ENCODE results near the gene FANCD2OS. TPM values are rescaled to one million over a fixed set of nuclear protein-coding genes. Genes with fewer than 3 reads are reported as not detected.
A peak's percentile ranks its signal among the peaks of the same experiment; 100 is the strongest.
"Not testable (repeated sequence)": the region's sequence is repeated elsewhere in the genome, so short reads cannot be mapped to it uniquely, and the experiment has no call there.

The FANCD2OS gene, protein sequence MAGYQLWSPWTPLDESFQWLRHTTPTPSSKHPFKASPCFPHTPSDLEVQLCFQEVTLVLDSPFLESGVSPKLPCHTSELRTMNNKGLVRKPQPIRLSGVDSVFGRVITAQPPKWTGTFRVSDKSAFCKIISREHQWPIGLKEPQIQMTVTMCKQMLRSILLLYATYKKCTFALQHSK
- total RNA-seq (2014; rRNA removed; shearing (Covaris generic)), result not detected in 2 replicates
- not detected in 2 replicates for polyA plus RNA-seq (2015; cell fraction: cytosol; rRNA removed)
- polyA plus RNA-seq (2015; cell fraction: nucleus; rRNA removed), result not detected in 2 replicates

DNA sequence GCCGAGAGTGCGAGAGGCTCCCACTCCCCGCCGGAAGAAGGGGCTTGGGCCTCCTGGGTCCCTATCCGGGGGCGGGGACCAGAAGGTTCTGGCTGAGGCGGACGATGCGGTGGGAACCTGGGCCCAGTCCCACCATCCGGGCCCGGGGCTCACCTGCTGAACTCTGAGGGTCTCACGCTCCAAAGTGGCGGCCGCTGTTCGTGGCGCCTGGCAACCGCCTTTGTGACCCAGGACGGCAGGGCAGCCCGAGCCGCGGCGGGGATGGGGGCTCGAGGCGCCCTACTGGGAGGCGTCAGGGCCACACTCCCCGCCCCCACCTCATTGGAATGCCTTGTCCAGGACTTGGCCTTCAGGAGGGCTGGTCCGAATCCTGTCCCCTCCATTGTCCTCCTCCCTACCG lies at the start of gene FANCD2OS:
TSS of gene FANCD2OS (minus strand) at position 165 of the 400 bp plus-strand sequence. CDS start 3,481 bp downstream, outside the sequence.
- in situ Hi-C loops (cut with HindIII; ENCODE audit: low pct_unique_long_range_greater_than_20kb, low sequenced_read_pairs), result no loop called here
- DNase-seq (ENCODE audit: low read depth, low spot score), result no peak

GRCh38 chr3:10157031-10157430 lies 49.0 kb upstream of the FANCD2OS start:
- in situ Hi-C loops (cut with HindIII; ENCODE audit: low pct_unique_long_range_greater_than_20kb, low sequenced_read_pairs), result no loop called here

DNA sequence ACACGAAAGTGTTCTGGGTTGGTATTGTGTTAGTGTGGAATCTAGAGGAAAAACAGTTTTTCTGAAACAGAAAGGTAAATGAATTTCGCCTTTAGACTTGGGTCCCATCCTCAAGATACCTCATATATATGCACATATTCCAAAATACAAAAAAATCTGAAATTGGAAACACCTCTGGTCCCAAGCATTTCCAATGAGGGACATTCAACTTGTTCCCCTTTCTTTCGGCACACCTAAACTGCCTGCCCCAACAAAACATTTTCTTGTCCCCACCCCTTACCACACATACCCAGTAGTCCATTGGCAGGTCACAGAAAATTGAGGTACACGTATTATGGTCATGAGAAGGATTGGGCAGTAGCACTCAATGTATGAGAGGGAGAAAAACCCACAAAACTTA lies 47.6 kb upstream of the FANCD2OS start:
- DNase-seq (ENCODE audit: low read depth, low spot score), result no peak
- in situ Hi-C loops (cut with HindIII; ENCODE audit: low pct_unique_long_range_greater_than_20kb, low sequenced_read_pairs), result no loop called here

More at GRCh38 chr3:10157031-10157430, 49.0 kb upstream of the FANCD2OS start:
- DNase-seq (ENCODE audit: low read depth, low spot score), result no peak

DNA sequence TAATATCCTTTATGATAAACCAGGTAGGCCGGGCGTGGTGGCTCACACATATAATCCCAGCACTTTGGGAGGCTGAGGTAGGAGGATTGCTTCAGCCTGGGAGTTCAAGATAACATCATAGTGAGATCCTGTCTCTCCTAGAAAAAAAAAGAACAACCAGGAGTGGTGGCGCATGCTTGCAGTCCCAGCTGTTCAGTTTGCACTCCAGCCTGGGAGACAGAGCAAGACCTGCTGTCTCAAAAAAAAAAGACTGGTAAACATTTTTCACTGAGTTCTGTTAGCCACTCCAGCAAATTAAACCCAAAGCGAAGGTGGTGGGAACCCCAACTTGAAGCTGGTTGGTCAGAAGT lies 47.0 kb upstream of the FANCD2OS start:
- DNase-seq (ENCODE audit: low read depth, low spot score), result no peak
- in situ Hi-C loops (cut with HindIII; ENCODE audit: low pct_unique_long_range_greater_than_20kb, low sequenced_read_pairs), result no loop called here

- DNase-seq (ENCODE audit: low read depth, low spot score), result no peak
- in situ Hi-C loops (cut with HindIII; ENCODE audit: low pct_unique_long_range_greater_than_20kb, low sequenced_read_pairs), result no loop called here
Measured at GRCh38 chr3:10154335-10155122, 46.5 kb upstream of the FANCD2OS start.

DNA sequence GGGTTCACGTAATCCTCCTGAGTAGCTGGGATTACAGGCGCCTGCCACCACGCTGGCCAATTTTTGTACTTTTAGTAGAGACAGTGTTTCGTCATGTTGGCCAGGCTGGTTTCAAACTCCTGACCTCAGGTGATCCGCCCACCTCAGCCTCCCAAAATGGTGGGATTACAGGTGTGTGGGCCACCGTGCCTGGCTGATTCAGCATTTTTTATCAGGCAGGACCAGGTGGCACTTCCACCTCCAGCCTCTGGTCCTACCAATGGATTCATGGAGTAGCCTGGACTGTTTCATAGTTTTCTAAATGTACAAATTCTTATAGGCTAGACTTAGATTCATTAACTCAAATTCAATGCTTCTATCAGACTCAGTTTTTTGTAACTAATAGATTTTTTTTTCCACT lies 42.9 kb upstream of the FANCD2OS start:
- DNase-seq (ENCODE audit: low read depth, low spot score), result no peak
- in situ Hi-C loops (cut with HindIII; ENCODE audit: low pct_unique_long_range_greater_than_20kb, low sequenced_read_pairs), result no loop called here

GRCh38 chr3:10149226-10149625 lies 41.2 kb upstream of the FANCD2OS start:
- in situ Hi-C loops (cut with HindIII; ENCODE audit: low pct_unique_long_range_greater_than_20kb, low sequenced_read_pairs), result no loop called here
- no peak for DNase-seq (ENCODE audit: low read depth, low spot score)

- no peak for DNase-seq (ENCODE audit: low read depth, low spot score)
- in situ Hi-C loops (cut with HindIII; ENCODE audit: low pct_unique_long_range_greater_than_20kb, low sequenced_read_pairs), result no loop called here
Measured at GRCh38 chr3:10145685-10146084, 37.6 kb upstream of the FANCD2OS start.

- in situ Hi-C loops (cut with HindIII; ENCODE audit: low pct_unique_long_range_greater_than_20kb, low sequenced_read_pairs), result no loop called here
- no peak for DNase-seq (ENCODE audit: low read depth, low spot score)
Measured at GRCh38 chr3:10142707-10143560, 34.9 kb upstream of the FANCD2OS start.

DNA sequence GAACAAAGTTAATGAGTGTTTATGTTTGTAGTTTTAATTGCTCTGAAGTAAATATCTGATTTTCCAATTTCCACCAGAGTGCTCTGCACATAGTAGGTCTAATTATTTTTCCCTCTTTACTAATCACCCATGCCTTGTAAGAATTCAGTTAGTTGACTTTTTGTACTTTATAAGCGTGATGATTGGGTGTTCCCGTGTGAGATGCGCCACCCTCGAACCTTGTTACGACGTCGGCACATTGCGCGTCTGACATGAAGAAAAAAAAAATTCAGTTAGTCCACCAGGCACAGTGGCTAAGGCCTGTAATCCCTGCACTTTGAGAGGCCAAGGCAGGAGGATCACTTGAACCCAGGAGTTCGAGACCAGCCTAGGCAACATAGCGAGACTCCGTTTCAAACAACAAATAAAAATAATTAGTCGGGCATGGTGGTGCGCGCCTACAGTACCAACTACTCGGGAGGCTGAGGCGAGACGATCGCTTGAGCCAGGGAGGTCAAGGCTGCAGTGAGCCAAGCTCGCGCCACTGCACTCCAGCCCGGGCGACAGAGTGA lies 33.0 kb upstream of the FANCD2OS start:
- DNase-seq (ENCODE audit: low read depth, low spot score), result no peak
- in situ Hi-C loops (cut with HindIII; ENCODE audit: low pct_unique_long_range_greater_than_20kb, low sequenced_read_pairs), result no loop called here

- no peak for DNase-seq (ENCODE audit: low read depth, low spot score)
- in situ Hi-C loops (cut with HindIII; ENCODE audit: low pct_unique_long_range_greater_than_20kb, low sequenced_read_pairs), result no loop called here
Measured at GRCh38 chr3:10137178-10137577, 29.1 kb upstream of the FANCD2OS start.

- no peak for DNase-seq (ENCODE audit: low read depth, low spot score)
- in situ Hi-C loops (cut with HindIII; ENCODE audit: low pct_unique_long_range_greater_than_20kb, low sequenced_read_pairs), result no loop called here
Measured at GRCh38 chr3:10136426-10137005, 28.5 kb upstream of the FANCD2OS start.

DNA sequence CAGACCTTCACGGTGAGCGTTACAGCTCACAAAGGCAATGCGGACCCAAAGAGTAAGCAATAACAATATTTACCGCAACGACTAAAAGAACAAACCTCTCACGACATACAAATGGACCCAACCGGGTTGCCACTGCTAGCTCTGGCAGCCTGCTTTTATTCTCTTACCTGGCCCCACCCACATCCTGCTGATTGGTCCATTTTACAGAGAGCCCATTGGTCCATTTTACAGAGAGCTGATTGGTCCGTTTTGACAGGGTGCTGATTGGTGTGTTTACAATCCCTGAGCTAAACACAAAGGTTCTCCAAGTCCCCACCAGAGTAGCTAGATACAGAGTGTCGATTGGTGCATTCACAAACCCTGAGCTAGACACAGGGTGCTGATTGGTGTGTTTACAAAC lies 27.8 kb upstream of the FANCD2OS start:
- in situ Hi-C loops (cut with HindIII; ENCODE audit: low pct_unique_long_range_greater_than_20kb, low sequenced_read_pairs); DNase-seq (ENCODE audit: low read depth, low spot score): not testable (repeated sequence)

GRCh38 chr3:10122724-10123123 lies 14.7 kb upstream of the FANCD2OS start:
- in situ Hi-C loops (cut with HindIII; ENCODE audit: low pct_unique_long_range_greater_than_20kb, low sequenced_read_pairs), result no loop called here
- no peak for DNase-seq (ENCODE audit: low read depth, low spot score)

- no peak for DNase-seq (ENCODE audit: low read depth, low spot score)
- in situ Hi-C loops (cut with HindIII; ENCODE audit: low pct_unique_long_range_greater_than_20kb, low sequenced_read_pairs), result no loop called here
Measured at GRCh38 chr3:10121064-10121463, 13.0 kb upstream of the FANCD2OS start.

GRCh38 chr3:10119376-10119775 lies 11.3 kb upstream of the FANCD2OS start:
- peak; percentile 36 for DNase-seq (ENCODE audit: low read depth, low spot score)
- in situ Hi-C loops (cut with HindIII; ENCODE audit: low pct_unique_long_range_greater_than_20kb, low sequenced_read_pairs), result no loop called here

- in situ Hi-C loops (cut with HindIII; ENCODE audit: low pct_unique_long_range_greater_than_20kb, low sequenced_read_pairs), result no loop called here
- DNase-seq (ENCODE audit: low read depth, low spot score), result no peak
Measured at GRCh38 chr3:10116928-10117327, 8.9 kb upstream of the FANCD2OS start.

GRCh38 chr3:10116138-10116460 lies 8.0 kb upstream of the FANCD2OS start:
- in situ Hi-C loops (cut with HindIII; ENCODE audit: low pct_unique_long_range_greater_than_20kb, low sequenced_read_pairs), result no loop called here
- DNase-seq (ENCODE audit: low read depth, low spot score), result peak; percentile 22
